Sigmoid colon (tissue), 4 donors: Measurements from ENCODE around the gene AUTS2.

Experiments
- CTCF ChIP-seq, 4 experiments: fragments of 450-650 bp in 3 of 4; fragments of 200-600 bp in 1 of 4; IDR thresholded peaks; one replicate each; pipeline ENCODE4 v1.5.1; 2016 to 2019; ENCODE audit warnings: antibody characterized with exemption in 4 of 4, mild to moderate bottlenecking in 3 of 4, moderate library complexity in 2 of 4
- EP300 ChIP-seq, 4 donors: sonication (generic); formaldehyde crosslinking; IDR thresholded peaks; one replicate each; pipeline ENCODE4 v1.6.1; 2017; ENCODE audit warnings: antibody characterized with exemption in 4 of 4
- POLR2A ChIP-seq, 2 donors: fragments of 450-650 bp; IDR thresholded peaks; one replicate each; pipeline ENCODE4 v1.6.1; 2016; ENCODE audit warnings: antibody characterized with exemption in 2 of 2, mild to moderate bottlenecking in 2 of 2, moderate library complexity in 2 of 2

GRCh38 chr7:70770154-70770553 is 1171.9 kb downstream of the AUTS2 start:
- TF ChIP-seq POLR2A (IDR thresholded peaks at IDR 0.05) (no peak), EP300 (IDR thresholded peaks at IDR 0.05) (no peak), CTCF (IDR thresholded peaks at IDR 0.05) (no peak)
